GM21619 (cell line): ENCODE results near the gene LSS.
"Not testable (repeated sequence)": the region's sequence is repeated elsewhere in the genome, so short reads cannot be mapped to it uniquely, and the experiment has no call there.

Source experiments
- ATAC-seq: cut with Tn5 transposase; IDR thresholded peaks from one replicate; pipeline ENCODE4 v1.9.1; 2021; ENCODE audit not compliant: unreplicated experiment

LSS gene

DNA sequence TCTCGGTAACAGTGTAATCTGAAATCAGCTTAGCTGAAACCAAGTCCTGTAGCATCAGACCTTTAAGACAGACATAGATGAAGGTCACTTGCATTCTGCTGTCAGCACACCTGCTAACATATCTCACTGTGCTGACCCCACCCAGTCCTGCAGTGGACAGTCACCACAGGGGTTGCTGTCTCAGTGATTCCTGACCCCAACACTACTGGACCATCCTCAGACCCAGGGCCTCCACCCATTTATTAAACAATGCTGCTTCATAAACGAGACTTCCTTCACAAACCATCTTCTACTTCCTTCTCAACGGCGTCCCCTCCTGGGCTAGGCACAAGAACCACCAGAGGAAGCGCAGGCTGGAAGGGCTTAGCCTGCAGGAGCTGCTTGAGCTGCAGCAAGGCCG is 17.8 kb upstream of the LSS start:
- no peak for ATAC-seq

DNA sequence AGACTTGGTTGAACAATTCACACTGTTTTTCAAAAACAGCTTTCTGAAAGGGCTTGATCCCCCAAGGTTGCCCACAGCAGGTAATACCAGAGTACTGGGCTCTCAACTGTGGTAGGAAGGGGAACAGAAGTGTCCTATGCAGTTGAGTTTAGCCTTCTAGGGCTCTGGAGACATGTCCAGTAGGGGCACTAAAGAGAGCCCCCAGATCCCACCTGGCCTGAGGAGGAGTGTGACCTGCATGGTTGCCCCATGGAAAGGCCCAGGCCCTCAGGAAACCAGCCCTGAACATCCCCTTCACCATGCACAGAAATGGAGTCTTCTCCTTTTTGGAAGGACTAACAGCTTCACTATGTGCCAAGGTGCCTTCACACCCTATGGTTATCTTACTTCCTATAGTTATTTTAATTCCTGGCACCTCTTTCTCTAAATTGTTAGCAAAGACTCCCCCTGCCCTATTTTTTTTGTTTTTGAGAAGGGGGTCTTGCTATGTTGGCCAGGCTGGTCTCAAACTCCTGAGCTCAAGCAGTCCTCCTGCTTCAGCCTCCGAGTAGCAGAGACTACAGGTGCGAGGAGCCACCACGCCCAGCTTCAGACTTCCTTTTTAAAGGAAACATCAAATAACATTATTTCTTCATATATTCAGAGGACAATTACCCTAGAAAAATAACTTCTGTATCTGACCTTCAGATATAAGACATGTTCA is 16.8 kb upstream of the LSS start:
- ATAC-seq = no peak

DNA sequence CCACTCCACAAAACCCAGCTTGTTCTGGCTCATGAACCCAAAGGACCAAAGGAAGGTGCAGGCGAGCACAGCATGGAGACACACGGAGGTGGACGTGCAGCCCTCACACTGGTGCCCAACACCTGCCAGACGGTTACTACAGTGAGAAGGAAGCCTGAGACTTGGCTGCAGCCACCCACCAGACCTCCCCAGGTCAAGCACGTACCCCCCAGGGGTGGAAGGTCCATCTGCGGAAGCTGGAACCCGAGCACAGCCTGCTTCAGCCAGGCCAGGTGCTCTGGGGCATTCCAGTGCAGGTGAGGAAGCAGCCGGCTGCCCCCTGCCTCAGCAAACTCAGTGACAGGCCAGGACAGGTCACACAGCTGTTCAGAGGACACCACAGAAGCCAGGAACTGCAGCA is 16.0 kb upstream of the LSS start:
- ATAC-seq = no peak

GRCh38 chr21:46243960-46244361 is 15.4 kb upstream of the LSS start:
- no peak for ATAC-seq

DNA sequence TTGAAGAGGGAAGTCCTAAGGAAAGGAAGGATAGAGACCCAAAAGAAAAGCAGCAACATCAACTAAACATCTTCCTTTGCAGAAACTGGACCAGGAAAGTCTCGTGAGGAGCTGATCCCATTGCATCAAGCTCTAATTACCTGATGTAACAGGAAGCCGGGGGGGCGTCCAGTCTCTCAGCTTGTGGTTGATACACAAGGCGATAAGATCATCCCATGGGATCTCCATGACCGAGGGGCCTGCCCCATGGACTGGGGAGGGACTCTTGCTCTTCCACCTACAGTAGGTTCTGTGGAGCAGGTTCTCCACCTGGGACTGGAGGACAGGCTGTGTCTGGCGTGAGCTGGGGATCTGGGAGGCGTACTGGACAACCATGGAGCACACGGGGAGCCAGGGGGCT is 14.8 kb upstream of the LSS start:
- ATAC-seq = no peak

DNA sequence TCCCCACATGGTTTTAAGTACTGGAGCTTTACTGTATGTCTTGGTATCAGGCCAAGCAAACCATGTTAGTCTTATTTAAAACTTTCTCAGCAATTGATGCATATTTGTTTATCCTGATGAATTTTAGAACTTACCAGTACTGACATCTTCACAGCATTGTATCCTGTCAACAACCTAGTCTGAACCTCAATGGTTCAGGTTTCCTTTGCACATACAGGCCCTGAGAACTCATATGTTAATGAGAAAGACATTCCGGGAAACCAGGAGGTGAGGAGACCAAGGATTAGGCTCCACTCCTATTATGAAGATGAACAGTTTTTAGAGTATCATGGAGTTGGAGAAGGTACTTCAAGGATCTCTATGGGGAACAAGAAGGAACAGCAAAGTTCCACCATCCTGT is 13.0 kb upstream of the LSS start:
- ATAC-seq = not testable (repeated sequence)

- ATAC-seq = no peak
These were observed 11.3 kb upstream of the LSS start for GRCh38 chr21:46239817-46240325.

DNA sequence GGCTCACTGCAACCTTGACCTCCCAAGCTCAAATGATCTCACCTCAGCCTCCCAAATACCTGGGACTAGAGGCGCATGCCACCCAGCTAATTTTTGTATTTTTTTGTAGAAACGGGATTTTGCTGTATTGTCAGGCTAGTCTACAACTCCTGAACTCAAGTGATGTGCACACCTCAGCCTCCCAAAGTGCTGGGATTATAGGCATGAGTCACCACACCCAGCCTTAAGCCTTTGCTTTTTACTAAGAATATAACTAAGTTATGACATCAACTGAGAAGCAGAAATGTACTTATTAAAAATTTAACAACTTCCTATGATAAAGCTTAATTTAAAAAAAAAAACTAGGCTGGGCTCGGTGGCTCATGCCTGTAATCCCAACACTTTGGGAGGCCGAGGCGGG is 8.9 kb upstream of the LSS start:
- no peak for ATAC-seq

DNA sequence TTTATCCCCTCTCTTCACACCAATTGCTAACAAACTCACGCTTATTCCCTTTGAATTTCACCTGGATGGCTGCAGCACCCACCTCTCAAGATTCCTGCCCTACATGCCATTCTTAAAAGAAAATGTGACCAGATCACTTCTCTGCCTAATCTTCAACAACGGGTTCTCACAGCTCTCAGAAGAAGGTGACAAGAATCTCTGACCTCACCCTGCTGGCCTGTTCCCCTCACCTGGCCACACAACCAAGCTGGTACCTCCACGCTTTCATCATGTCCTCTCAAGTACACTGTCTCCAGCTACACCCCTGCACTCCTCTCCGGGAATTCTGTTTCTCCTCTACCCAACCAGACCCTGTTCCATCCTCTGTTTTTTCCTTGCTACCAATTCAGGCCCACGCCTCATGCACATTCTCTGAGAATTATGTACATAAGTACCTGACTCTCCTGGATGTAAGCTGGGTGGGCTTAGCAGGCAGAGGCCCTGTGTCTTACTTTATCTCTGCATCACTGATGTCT is 5.9 kb upstream of the LSS start:
- no peak for ATAC-seq

DNA sequence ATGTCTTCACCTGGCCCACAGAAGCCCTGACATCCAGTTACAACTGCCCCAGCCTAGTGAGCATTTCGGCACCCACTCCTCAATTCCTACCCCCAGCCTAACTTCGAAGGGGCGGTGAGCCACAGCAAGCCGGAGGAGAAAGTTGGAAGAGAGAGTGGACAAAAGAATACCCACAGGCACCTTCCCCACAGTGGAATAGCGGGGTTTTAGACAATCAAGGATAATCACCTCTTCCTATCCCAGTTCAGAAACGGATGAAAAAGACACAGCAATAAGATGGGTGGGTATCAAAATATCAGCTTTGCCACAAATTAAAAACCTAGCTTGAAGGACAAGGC is 1.3 kb upstream of the LSS start:
- no peak for ATAC-seq

DNA sequence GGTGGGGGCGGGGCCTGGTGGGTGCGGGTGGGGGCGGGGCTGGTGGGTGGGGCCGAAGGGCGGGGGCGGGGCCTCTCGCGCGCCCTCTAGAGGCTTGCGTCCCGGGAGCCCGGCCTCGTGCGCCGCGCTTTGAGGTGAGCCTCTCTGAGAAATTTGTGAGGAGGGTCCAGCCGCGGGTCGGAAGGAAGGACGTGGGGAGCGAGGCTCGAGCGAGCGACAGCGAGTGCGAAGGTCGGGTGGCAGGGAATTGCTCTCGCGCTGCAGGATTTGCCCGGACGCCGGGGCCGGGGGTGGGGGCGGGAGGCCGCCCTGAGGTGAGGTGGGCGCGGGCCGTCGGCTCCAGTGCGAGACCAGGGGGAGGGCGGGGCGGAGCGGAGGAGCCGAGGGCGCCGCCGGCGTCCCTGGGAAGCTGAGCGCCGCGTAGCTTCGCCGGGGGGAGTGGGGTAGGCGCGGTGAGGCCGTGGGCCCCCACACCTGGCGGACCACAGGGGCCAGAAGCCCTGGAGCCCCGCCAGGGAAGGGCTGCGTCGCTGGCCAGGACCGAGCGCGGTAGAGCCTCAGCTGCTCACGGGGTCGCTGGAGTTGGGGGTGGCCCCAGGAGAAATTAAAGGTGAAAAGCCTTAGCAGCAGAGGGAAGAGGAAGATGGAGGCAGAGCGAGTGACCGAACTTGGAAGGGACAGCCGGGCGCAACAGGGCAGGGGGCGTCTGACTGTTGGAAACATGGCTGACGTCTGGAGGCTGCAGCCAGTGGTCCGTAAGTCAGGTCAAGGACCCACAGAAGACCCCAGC is 754 bp upstream of the LSS start:
- peak; percentile 21 for ATAC-seq

DNA sequence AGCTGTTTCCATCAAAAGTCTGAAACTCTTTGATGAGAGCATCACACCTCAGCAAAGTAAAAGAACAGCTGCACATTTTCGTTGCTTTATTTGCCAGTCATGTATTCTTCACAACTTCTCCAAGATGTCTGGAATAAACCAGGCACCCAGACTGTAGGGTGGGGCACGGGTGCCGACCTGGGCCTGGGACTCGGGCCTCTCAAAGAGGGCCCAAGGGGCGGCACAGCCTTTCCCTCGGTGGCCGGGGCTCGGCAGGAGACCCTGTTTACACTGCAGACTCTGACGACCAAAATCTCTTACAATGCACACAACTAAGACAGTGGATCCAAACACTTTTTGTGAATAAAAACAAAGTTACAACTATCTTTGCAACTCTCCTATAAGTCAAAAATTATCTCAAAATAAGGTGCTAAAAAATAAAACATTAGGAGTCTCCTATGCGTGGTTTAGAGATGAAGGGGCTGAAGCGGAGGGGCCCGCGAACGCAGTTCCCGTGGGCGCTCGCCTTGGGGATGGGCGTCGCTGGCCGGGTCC is 696 bp downstream of the LSS start:
- ATAC-seq = no peak

- no peak for ATAC-seq
These were observed 1.5 kb downstream of the LSS start for GRCh38 chr21:46226920-46227599.

GRCh38 chr21:46226146-46226545 is 2.4 kb downstream of the LSS start:
- ATAC-seq = no peak

GRCh38 chr21:46223661-46224060 is 4.9 kb downstream of the LSS start:
- ATAC-seq = not testable (repeated sequence)

- no peak for ATAC-seq
These were observed 5.4 kb downstream of the LSS start for GRCh38 chr21:46223217-46223616.

DNA sequence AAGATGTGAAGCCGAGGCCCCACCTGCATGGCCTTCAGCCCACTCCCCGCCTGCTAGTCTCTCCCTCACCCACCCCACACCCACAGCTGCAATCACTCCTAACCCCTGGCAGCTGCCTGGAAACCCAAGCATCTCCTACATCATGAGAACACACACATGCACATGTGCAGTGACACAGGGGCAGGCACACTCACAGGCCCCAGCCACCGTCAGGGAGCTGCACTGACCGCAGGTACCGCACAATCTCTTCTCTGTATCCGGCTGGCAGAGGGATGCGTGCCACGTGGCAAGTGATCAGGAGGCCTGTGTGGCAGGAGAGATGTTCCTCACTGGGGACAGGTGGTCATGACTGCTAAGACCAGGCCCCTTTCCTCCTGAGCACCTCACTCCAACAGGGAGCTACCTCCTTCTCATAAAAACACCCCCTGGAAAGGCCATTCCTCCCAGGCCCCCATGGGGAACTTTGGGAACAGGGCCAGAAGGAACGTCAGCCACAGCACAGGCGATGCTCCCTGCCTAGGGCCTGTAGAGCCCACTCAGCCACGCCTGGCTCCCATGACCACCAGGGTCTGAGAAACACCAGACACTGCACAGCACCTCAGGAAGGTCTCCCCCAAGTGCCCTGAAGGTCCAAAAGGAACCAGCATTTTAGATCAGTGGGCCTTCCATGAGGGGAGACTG is 6.0 kb downstream of the LSS start:
- no peak for ATAC-seq

DNA sequence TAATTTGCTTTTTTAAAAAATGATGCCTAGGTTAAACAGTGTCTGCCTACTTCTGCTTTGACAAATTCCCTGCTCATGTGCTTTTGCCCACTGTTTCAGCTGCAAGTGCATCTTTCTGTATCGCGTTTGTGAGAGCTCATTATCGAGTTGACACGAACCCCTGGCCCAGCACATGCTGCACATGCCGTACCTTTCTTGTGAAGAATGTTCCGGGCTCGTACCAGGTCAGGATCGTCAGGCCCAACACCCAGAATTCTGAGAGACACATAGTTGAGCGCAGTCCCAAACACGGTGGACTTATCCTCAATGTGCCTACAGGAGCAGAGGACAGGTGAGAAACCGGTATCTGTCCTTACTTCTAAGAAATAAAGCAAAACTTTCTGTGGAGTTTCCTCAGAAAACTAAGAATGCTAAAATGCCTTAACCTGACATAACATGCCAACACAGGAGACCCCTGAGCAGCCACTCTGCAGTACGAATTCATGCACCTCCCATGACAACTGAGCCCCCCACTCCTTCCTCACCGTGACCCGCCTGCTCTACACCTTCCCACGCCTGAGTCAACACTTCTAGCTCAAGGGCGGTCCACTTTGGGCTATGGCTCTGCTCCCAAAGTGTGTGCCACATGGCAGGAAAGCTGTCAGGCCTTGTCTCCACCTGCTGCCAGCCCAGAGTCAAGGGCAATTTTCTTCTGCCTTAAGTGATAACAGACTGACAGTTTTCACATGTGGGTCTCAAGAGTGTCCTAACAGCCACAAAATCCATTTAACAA is 6.7 kb downstream of the LSS start:
- ATAC-seq = no peak

DNA sequence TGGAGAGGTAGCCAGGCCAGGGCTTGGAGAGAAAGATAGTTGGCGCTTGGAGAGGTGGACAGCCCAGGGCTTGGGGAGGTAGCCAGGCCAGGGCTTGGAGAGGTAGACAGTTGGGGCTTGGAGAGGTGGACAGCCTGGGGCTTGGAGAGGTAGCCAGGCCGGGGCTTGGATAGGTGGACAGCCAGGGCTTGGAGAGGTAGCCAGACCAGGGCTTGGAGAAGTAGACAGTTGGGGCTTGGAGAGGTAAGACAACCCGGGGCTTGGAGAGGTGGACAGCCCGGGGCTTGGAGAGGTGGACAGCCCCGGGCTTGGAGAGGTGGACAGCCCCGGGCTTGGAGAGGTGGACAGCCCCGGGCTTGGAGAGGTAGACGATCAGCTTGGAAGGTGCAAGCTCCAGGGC is 7.7 kb downstream of the LSS start:
- ATAC-seq = no peak

- ATAC-seq = no peak
These were observed 8.2 kb downstream of the LSS start for GRCh38 chr21:46220275-46220810.
